Body of pancreas (tissue), 4 donors: ENCODE results near the gene SYNPR.

Experiments used
- CTCF ChIP-seq, 7 experiments: fragments of 450-650 bp in 4 of 7; fragments of 200-600 bp in 3 of 7; sonication (generic) in 3 of 7; IDR thresholded peaks; one replicate each; pipeline ENCODE4 v1.5.1; 2016 to 2019; ENCODE audit warnings: antibody characterized with exemption in 7 of 7
- POLR2A ChIP-seq, 3 donors: fragments of 450-650 bp; IDR thresholded peaks; one replicate each; pipeline ENCODE4 v1.6.1; 2016; ENCODE audit warnings: antibody characterized with exemption in 3 of 3, mild to moderate bottlenecking in 2 of 3

GRCh38 chr3:63528325-63529000 lies 250.4 kb downstream of the SYNPR start:
- no peak for TF ChIP-seq POLR2A (IDR thresholded peaks at IDR 0.05)
- no peak for TF ChIP-seq CTCF (IDR thresholded peaks at IDR 0.05)
